HG02759 (cell line): ENCODE data around the gene PEX6.
"Not testable (repeated sequence)": the region's sequence is repeated elsewhere in the genome, so short reads cannot be mapped to it uniquely, and the experiment has no call there.

ENCODE experiments used
- ATAC-seq: cut with Tn5 transposase; IDR thresholded peaks from one replicate; pipeline ENCODE4 v1.9.1; 2021; ENCODE audit warnings: mild to moderate bottlenecking, moderate library complexity; ENCODE audit not compliant: unreplicated experiment

PEX6 gene

GRCh38 chr6:42968126-42968701 is 10.8 kb downstream of the PEX6 start:
- no peak for ATAC-seq

DNA sequence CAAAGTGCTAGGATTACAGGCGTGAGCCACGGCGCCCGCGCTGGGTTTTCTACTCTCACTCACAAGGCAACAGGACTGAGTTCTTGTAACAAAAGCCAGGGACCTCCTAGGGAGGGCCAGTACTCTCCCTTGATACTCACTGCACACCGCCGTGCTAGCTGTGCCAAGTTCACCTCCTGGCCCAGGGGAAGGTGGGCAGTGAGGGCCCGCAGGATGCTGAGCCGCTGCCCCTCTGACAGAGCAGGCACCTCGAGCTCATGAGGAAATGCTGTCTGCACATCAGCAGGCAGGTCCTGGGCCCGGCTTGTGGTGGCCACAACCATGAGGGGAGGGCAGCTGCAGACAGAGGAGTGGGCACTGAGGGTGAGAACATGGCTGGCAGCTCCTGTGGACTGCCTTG is 11.8 kb downstream of the PEX6 start:
- ATAC-seq, result no peak

DNA sequence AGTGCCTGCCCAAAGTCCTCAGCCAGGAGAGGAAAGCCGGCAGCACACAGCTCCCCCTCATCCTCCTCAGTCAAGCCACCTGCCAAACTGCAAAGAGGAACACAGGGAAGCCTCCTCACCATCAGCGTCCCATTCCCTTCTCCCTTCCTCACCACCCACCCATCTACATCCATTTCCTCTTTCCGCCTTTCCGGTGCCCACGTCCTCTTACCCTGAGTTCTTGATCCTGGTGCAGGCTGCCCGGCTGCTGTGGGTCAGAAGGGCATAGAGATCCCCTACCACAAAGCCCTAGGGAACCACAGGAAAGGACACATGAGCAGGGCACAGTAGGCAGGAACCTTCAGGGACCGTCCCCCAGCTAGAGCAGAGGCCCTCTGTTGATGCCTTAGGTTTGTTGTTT is 12.4 kb downstream of the PEX6 start:
- no peak for ATAC-seq

GRCh38 chr6:42963855-42964605 is 15.0 kb downstream of the PEX6 start:
- ATAC-seq, result no peak

DNA sequence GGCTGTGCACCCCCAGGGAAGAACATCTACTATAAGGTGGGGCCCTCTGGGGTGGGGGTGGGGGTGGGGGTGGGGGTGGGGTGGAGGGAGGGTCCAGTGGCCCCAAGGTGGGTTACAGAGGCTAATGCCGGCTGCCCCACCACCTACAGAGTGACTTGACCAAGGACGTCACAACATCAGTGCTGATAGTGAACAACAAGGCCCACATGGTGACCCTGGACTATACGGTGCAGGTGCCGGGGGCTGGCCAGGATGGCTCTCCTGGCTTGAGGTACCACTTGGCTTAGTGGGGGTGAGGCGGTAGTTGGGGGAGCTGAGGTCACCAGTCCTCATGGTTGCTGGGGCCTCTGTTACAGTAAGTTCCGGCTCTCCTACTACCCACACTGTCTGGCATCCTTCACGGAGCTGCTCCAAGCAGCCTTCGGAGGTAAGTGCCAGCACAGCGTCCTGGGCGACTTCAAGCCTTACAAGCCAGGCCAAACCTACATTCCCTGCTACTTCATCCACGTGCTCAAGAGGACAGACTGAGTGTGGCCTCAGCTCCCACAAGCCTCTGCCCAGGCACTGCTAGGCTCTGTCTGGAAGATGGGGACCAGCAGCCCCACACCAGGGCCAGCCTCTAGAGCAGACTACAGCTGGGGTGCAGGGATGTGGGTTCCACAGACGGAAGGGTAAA is 15.7 kb downstream of the PEX6 start:
- ATAC-seq, result no peak

DNA sequence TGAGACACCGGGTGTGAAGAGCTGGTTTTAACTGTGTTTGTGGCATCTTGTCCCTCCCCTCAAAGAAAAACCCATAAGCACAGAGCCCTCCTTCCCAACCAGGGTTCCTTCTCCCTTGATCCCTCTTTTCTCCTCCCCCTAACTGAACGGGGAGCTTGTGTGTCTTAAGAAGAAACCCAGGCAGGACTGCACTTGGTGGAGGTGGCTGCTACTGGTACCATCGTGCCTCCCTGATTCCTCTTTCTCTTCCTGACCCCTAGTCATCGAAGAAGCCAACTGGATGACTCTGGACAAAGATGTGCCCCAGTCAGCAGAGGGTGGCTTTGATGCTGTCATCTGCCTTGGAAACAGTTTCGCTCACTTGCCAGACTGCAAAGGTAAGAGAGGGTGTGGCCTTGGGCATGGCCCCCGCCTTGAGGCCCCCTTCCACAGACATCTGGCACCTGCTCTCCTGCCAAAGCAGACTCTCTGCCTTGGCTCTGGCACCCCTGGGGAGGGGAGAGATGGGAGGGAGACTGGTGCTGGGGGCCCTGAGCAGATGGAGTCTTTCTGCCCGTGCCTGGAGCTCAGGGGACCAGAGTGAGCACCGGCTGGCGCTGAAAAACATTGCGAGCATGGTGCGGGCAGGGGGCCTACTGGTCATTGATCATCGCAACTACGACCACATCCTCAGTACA is 16.3 kb downstream of the PEX6 start:
- ATAC-seq, result no peak

DNA sequence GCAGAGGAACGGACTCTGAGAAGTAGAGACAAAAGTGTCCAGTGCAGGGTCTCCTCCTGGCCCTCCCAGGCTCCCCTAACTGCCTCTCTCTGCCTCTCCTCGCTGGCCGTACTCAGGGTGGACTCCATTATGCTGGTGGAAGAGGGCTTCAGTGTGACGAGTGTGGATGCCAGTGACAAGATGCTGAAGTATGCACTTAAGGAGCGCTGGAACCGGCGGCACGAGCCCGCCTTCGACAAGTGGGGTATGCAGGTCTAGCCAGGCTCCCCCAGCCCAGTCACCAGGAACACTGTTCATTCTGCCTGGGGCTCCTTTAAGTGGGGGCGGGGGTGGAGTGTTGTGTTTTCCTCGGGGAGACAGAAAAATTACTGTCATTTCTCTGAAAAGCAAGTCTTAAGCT is 16.9 kb downstream of the PEX6 start:
- no peak for ATAC-seq

- ATAC-seq, result no peak
Measured at GRCh38 chr6:42961020-42961470, 17.9 kb downstream of the PEX6 start.

DNA sequence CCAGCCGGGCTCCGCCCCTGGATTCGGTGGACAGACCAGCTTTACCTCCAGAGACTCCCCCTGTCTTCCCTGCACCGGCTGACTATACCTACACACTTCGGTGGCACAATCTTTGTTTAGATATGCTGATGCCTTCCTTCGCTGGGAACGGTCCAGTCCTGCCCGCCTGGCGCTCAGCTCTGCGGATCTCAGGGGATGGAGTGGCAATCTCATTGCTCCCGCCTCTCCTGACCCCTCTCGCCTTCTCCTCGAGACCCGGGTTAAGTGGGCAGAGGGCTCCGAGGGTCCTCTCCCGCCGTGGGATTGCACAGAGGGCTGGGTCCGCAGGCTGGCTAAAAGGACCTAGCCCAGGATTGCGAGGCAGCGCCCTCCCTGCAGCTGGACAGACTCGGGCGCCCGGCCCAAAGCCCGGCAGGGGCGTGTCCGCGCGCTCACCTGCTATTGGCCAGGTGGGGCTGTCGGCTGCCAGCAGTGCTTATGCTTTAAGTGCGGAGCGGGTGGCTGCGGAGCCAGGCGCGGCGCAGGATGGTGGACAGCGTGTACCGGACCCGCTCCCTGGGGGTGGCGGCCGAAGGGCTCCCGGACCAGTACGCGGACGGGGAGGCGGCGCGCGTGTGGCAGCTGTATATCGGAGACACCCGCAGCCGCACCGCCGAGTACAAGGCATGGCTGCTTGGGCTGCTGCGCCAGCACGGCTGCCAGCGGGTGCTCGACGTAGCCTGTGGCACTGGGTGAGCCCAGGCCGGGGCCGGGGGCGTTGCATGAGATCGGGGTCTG is 18.6 kb downstream of the PEX6 start, which contains the start of gene GNMT:
GNMT (plus strand) TSS at position 512 of the 777 bp plus-strand sequence; CDS start at position 526, 14 bp downstream.
- no peak for ATAC-seq

- ATAC-seq, result no peak
Measured at GRCh38 chr6:42959917-42960242, 19.1 kb downstream of the PEX6 start.

DNA sequence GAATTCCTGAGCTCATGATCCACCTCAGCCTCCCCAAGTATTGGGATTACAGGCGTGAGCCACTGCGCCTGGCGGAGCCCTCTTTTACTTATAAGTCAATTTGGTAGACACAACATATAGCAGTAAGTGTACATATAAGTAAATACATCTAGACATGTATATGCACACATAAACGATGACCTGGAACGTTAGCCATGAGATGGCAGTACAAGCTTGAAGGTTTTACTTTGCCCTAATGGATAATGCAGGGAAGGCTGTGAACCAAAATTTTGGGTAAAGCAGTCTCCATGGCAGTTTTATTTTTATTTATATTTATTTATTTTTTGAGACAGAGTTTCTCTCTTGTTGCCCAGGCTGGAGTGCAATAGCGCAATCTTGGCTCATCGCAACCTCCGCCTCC is 20.9 kb downstream of the PEX6 start:
- no peak for ATAC-seq

GRCh38 chr6:42954405-42954804 is 24.6 kb downstream of the PEX6 start:
- not testable (repeated sequence) for ATAC-seq

DNA sequence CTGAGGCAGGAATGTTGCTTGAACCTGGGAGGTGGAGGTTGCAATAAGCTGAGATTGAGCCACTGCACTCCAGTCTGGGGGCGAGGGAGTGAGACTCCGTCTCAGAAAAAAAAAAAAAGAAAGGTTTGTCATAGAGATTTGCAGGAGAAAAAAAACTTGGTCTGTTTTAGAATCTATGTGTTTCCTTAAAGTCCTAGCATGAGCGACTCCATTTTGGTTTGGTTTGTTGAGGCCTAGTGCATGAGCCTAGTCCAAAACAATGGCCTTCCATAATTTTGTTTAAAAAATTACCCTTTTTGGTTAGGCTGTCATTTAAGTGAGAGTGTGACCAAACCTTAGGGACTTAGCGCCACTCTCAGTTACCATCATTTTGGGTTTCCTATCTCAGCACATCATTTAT is 26.6 kb downstream of the PEX6 start:
- ATAC-seq, result no peak

- no peak for ATAC-seq
Measured at GRCh38 chr6:42947950-42948349, 31.0 kb downstream of the PEX6 start.

DNA sequence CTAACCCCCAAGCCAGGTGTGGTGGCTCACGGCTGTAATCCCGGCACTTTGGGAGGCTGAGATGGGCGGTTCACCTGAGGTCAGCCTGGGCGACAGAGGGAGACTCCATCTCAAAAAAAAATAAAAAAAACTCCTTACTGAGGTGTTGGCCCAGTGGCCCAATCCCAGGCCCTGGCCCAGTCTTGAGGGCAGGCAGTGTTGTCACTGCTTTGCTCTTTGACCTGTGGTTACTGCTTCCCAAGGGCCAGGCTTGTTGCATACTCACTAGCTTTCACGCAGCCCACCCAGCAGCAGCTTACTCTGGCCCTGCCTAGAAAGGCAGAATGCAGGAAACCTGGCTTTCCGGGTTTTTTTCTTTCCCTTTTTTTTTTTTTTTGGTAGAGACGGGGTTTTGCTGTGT is 36.5 kb downstream of the PEX6 start:
- ATAC-seq, result no peak

- not testable (repeated sequence) for ATAC-seq
Measured at GRCh38 chr6:42941356-42941755, 37.6 kb downstream of the PEX6 start.

- no peak for ATAC-seq
Measured at GRCh38 chr6:42940493-42941045, 38.4 kb downstream of the PEX6 start.

GRCh38 chr6:42939810-42940167 is 39.2 kb downstream of the PEX6 start:
- no peak for ATAC-seq

DNA sequence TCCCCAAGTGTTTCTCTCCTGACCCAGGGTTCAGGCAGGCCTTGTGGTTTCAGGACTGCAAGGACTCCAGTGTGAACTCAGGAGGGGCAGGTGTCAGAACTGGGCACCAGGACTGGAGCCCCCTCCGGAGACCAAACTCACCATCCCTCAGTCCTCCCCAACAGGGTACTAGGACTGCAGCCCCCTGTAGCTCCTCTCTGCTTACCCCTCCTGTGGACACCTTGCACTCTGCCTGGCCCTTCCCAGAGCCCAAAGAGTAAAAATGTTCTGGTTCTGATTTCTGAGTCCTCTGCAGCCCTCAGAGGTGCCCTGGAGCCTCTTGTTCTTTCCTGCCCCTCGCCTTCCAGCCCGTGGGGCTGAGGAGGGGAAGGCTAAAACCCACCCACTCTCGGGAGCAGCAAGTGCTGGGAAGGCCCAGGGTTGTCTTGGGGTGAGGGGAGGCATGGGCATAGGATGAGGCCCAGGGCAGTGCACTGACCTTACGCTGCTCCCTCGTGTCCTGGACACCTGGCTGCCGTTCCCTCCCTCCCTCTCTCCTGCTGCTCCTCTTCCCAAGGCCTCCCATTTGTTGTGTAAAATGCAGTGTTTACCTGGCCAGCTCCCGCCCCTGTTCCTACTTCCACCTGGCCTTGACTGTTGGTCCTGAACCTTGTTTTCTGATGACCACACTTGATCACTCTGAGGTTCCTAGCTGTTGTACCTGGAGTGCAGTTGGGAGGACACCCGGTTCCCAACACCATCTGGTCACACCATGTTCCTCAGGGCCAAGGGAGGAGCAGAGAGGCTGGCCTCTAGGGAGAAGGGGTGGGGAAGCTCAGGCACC is 39.8 kb downstream of the PEX6 start:
- ATAC-seq, result no peak

DNA sequence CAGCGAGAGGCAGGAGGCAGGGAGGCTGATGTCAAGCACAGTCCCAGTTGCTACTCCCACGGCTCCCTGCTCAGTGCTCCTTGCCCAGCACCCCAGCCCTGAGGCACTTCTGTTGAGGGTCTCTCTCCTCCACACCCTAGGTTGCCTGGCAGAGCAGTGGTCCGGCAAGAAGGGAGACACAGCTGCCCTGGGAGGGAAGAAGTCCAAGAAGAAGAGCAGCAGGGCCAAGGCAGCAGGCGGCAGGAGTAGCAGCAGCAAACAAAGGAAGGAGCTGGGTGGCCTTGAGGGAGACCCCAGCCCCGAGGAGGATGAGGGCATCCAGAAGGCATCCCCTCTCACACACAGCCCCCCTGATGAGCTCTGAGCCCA is 40.6 kb downstream of the PEX6 start:
- ATAC-seq, result no peak
